ENCODE results near the gene NACC1.
"Not testable (repeated sequence)": the region's sequence is repeated elsewhere in the genome, so short reads cannot be mapped to it uniquely, and the experiment has no call there.

The NACC1 gene

GRCh38 chr19:13146763-13147563 is 28.9 kb downstream of the NACC1 start:
- DNase-seq (ENCODE audit: low read depth), result no peak

- not testable (repeated sequence) for DNase-seq (ENCODE audit: low read depth)
These were observed 31.1 kb downstream of the NACC1 start for GRCh38 chr19:13149173-13149627.

- no peak for DNase-seq (ENCODE audit: low read depth)
These were observed 31.6 kb downstream of the NACC1 start for GRCh38 chr19:13149628-13150186.

GRCh38 chr19:13150187-13150930 is 32.3 kb downstream of the NACC1 start, which contains the start of the genes IER2 and STX10:
IER2 (plus strand) TSS chr19:13150411; CDS start chr19:13153187, 2,776 bp downstream.
STX10 (minus strand) TSS chr19:13150375; CDS start chr19:13150173, 202 bp downstream.
- peak; percentile 90 for DNase-seq (ENCODE audit: low read depth)

- DNase-seq (ENCODE audit: low read depth), result no peak
These were observed 33.0 kb downstream of the NACC1 start for GRCh38 chr19:13150931-13151604.

GRCh38 chr19:13151605-13152355 is 33.7 kb downstream of the NACC1 start:
- peak; percentile 94 for DNase-seq (ENCODE audit: low read depth)

- DNase-seq (ENCODE audit: low read depth), result no peak
These were observed 34.4 kb downstream of the NACC1 start for GRCh38 chr19:13152356-13152973.

DNA sequence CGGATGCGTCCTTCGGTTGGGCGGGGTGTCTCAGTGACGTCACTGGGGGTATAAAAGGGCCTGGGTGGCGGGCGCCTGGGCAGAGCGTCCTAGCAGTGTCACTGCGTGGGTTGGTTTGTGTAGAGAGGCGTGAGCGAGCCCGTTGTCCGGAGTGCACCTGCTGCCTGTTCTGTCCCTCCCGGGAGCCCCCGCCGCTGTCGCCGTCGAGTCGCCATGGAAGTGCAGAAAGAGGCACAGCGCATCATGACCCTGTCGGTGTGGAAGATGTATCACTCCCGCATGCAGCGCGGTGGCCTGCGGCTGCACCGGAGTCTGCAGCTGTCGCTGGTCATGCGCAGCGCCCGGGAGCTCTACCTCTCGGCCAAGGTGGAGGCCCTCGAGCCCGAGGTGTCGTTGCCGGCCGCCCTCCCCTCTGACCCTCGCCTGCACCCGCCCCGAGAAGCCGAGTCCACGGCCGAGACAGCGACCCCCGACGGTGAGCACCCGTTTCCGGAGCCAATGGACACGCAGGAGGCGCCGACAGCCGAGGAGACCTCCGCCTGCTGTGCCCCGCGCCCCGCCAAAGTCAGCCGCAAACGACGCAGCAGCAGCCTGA is 35.0 kb downstream of the NACC1 start:
- DNase-seq (ENCODE audit: low read depth), result peak; percentile 91

DNA sequence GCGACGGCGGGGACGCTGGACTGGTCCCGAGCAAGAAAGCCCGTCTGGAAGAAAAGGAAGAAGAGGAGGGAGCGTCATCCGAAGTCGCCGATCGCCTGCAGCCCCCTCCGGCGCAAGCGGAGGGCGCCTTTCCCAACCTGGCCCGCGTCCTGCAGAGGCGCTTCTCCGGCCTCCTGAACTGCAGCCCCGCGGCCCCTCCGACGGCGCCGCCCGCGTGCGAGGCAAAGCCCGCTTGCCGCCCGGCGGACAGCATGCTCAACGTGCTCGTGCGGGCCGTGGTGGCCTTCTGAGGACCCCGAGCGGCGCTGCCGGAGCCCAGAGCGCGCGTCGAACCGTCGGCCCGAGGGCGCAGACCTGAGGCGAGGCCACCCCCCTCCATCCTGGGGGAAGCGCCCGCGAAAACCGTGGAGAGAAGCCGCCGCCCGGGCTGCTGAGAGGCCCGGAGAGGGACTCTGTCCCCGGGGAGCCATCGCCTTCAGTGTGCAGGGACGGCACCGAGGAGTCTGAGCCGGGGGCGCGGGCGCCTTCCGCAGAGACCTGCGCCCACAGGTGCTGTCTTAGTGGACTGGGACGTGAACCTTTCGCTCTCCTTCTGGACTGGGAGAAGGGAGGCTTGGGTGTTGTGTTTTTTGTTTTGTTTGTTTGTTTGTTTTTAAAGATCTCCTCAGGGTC is 35.6 kb downstream of the NACC1 start:
- DNase-seq (ENCODE audit: low read depth), result no peak

GRCh38 chr19:13154241-13154778 is 36.2 kb downstream of the NACC1 start:
- DNase-seq (ENCODE audit: low read depth), result peak; percentile 36

DNA sequence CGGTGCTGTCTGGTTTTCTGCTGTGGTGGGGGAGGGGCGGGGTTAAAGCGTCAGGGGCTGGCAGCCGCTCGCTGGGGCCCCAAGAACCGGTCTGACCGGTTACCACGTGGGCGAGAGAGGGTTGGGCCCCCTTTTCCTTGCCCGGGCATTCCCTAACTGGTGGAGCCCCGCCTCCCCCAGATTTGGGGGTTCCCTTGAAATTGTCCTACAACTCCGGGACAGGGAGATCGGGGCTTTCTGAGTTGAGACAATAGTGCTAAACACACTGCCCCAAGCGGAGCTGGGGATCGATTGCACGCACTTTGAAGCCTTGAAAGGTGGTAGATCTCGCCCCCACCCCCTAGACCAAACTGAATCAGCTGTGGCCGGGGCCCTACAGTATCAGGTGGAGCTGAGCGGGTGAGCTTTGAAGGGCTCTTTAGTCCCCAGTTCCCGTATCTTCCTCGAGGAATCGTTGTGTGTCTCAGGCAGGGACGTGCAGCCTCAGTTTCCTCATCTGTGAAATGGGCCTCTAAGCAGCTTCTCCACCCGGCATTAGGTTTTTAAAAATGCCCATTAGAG is 36.9 kb downstream of the NACC1 start:
- peak; percentile 72 for DNase-seq (ENCODE audit: low read depth)

DNA sequence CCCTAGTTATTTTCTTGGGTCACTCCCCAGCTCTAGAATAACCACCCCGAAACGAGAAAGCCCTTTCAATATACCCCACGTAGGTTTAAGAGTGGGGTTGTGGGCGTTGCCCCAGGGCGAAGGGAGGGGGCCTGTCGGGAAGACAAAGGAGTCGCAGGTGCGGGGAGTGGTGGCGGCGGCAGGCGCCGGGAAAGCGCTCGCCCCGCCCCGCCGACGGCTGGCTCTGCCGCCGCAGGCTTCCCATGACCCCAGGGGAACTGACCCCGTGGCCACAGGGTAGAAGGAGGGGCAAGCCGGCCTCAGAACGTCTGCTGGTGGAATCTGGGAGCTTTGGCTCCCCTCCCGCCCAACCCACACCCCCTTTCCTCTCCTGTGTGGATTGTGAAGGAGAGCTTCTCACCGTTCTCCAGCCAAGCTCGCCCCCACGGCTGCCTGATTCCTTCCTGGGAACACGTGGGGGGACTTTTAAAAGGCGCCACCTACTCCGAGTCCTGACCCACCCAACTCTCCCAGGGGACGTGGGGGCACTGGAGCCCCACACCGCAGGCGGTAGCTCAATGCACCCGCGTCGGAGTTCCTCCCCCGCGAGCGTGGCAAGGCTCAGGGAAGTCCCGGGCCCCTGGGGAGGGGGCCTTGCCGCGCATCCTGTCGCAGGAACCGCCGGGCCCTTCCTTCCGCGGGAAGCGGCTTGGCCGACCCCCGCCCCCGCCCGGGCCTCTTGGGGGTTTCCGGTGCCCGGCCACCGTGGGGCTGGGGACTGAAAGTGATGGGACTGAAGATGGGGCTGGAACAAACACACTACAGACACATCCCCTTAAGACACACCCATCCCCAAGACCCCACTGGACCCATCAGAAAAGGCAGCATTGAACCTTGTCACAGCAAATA is 37.7 kb downstream of the NACC1 start:
- DNase-seq (ENCODE audit: low read depth), result peak; percentile 78

DNA sequence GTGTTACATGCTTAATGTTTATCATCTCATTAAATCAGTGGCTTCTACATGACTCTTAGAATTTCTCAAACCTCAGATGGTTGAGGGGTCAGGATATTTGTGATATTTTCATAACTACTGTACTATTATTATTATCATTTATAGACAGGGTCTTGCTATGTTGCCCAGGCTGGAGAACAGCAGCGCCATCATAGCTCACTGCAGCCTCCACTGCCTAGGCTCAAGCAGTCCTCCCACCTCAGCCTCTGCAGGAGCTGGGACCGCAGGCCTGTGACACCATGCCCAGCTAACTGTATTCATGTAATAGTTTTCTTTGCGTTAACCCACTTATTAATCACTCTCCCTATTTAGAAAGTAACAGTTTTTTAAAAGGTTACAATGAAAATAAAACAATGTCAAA is 41.6 kb downstream of the NACC1 start:
- no peak for DNase-seq (ENCODE audit: low read depth)

GRCh38 chr19:13160557-13160956 is 42.5 kb downstream of the NACC1 start:
- DNase-seq (ENCODE audit: low read depth), result no peak

- peak; percentile 83 for DNase-seq (ENCODE audit: low read depth)
These were observed 44.9 kb downstream of the NACC1 start for GRCh38 chr19:13162724-13163608.

- DNase-seq (ENCODE audit: low read depth), result no peak
These were observed 45.7 kb downstream of the NACC1 start for GRCh38 chr19:13163609-13164342.

Measured in T-helper 22 cell (primary cell).